Dendritic cell treated with granulocyte-macrophage colony-stimulating factor and Interleukin-4, amounts not matched to agents 40 ng/mL and 50 ng/mL, for 4 days (primary cell): ENCODE measurements around the gene CDHR5.

ENCODE experiments used
- H3K27ac Mint-ChIP-seq: one replicate; pipeline ENCODE4 v1.8.0; 2022; ENCODE audit warnings: mild to moderate bottlenecking, mixed read lengths
- H3K27me3 Mint-ChIP-seq: one replicate; pipeline ENCODE4 v1.8.0; 2022; ENCODE audit warnings: mild to moderate bottlenecking, mixed read lengths
- H3K36me3 Mint-ChIP-seq: one replicate; pipeline ENCODE4 v1.8.0; 2022; ENCODE audit warnings: low read depth, mixed read lengths
- H3K4me1 Mint-ChIP-seq: one replicate; pipeline ENCODE4 v1.8.0; 2022; ENCODE audit warnings: low read depth, mixed read lengths
- H3K4me3 Mint-ChIP-seq: one replicate; pipeline ENCODE4 v1.8.0; 2022; ENCODE audit warnings: mild to moderate bottlenecking, moderate library complexity, mixed read lengths
- H3K9me3 Mint-ChIP-seq: one replicate; pipeline ENCODE4 v1.8.0; 2022; ENCODE audit warnings: mixed read lengths
- intact Hi-C: fragments of 100-400 bp; cut with micrococcal nuclease; formaldehyde crosslinking; loops from one replicate; pipeline ENCODE4 v1.15.0; 2022

CDHR5 gene

DNA sequence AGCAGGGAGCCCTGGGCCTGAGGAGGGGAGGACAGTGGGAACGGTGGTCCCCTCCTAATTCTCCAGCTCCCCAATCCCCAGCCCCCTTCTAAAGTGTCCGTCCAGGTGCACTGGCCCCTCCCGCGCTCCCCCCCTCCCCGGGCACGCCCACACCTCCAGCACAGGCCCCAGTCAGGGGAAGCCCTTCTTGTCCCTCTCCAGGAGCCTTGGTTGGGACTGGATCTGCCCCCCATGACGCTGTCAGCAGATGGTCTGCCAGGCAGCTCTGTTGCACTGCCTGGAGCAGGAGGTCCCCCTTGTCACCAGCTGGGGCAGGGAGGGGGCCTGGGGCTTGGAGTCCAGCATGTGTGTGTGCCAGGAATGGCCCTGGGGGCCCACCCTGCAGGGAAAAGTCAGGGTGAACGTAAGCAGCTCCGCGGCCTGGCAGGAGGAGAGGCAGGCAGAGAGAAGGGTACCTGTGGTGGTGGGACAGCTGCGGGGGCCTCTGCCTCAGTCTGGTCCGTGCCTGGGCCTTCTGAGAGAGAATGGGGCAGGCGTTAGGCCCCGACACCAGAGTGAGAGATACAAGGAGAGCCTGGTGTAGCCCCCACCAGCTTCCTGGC, 10.6 kb downstream of the CDHR5 start:
- intact Hi-C loops, result no loop called here
- no peaks in the 10 kb centered on the region for H3K9me3 Mint-ChIP-seq
- H3K27me3 Mint-ChIP-seq, result no peaks in the 10 kb centered on the region
- H3K4me3 Mint-ChIP-seq, result peak overlapping the region; percentile 86
- H3K36me3 Mint-ChIP-seq, result peaks cover 81% of the 10 kb centered on the region
- peak overlapping the region; percentile 95 for H3K27ac Mint-ChIP-seq
- H3K4me1 Mint-ChIP-seq, result peaks cover 53% of the 10 kb centered on the region

DNA sequence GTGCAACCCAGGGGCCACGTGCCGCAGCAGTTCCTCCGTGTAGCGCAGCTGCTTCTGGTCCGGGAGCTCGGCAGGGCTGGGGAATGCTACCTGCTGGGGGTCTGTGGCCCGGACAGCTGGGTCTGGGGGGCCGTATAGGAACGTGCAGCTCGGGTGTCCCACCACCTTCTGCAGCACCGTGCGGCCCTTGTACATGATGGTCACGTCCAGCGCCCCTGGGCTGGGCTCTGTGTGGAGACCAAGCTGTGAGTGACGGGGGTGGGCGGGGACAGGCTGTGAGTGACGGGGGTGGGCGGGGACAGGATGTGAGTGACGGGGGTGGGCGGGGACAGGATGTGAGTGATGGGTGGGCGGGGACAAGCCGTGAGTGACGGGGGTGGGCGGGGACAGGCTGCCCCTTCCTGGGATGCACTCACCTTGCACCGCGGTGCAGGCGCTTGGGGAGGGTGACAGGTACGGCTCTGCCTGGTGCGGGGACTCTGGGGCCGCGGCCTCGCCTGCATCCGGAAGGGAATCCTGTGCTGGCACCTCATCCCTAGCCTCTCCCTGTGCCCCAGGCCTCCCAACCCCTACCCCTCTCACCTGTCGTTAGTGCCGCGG, 11.3 kb downstream of the CDHR5 start:
- Mint-ChIP-seq H3K9me3 (no peaks in the 10 kb centered on the region), H3K4me3 (peak overlapping the region; percentile 2), H3K36me3 (peaks cover 81% of the 10 kb centered on the region), H3K4me1 (peaks cover 50% of the 10 kb centered on the region), H3K27ac (peak overlapping the region; percentile 95), H3K27me3 (no peaks in the 10 kb centered on the region)
- intact Hi-C loops, result no loop called here

DNA sequence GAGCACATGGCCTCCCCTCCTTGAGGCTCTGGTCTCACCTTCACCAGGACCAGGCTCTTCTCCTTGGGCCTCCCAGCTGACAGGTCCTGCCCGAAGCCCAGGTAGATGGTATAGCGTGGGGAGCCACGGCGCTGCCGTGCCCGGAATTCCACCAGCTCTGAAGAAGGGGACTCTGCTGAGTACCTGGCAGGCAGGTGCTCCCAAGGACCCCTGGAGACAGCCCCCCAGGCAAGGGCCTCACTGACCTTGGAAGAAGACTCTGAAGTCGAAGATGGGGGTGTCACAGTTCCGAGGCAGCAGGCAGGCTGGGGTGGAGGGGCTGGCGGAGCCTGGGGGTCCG, 11.8 kb downstream of the CDHR5 start:
- H3K36me3 Mint-ChIP-seq, result peaks cover 81% of the 10 kb centered on the region
- H3K9me3 Mint-ChIP-seq, result no peaks in the 10 kb centered on the region
- intact Hi-C loops, result no loop called here
- no peak overlapping the region for H3K4me3 Mint-ChIP-seq
- no peaks in the 10 kb centered on the region for H3K27me3 Mint-ChIP-seq
- H3K4me1 Mint-ChIP-seq, result peaks cover 45% of the 10 kb centered on the region
- H3K27ac Mint-ChIP-seq, result peak overlapping the region; percentile 95

DNA sequence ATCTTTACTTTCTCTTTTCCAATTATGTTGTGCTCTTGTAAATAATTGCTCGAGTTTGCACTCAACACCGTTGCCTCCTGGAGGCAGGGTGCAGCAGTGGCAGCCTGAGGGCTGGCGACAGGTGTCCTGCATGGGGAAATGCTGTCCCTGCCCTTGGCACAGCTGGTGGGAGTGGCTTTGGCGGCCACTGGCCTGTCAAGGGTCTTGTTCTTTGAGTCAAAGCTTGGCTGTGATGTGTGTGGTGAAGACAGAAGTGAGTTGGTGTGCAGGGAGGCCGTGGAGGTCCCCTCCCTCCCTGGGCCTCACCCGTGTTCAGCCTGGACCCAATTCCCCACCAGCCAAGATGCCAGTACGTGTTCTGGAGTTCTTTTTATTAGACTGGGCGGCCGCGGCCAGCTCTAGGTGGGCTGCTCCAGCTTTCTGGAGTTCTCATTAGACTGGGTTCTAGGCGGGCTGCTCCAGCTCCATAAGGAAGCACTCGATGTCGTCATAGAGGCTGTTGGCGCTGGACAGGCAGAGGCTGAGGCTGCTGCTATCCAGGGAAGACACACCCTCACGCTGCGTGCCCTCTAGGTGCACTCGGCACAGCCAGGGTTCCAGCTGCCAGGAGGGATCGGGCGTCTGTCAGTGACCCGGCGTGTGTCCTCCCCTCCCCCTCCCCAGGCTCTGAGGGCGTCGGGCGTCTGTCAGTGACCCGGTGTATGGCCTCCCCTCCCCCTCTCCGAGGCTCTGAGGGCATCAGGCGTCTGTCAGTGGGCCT, 12.4 kb downstream of the CDHR5 start:
- Mint-ChIP-seq H3K36me3 (peaks cover 83% of the 10 kb centered on the region), H3K4me1 (peaks cover 44% of the 10 kb centered on the region), H3K9me3 (no peaks in the 10 kb centered on the region), H3K4me3 (no peak overlapping the region), H3K27ac (peak overlapping the region; percentile 20), H3K27me3 (no peaks in the 10 kb centered on the region)
- intact Hi-C loops, result no loop called here

DNA sequence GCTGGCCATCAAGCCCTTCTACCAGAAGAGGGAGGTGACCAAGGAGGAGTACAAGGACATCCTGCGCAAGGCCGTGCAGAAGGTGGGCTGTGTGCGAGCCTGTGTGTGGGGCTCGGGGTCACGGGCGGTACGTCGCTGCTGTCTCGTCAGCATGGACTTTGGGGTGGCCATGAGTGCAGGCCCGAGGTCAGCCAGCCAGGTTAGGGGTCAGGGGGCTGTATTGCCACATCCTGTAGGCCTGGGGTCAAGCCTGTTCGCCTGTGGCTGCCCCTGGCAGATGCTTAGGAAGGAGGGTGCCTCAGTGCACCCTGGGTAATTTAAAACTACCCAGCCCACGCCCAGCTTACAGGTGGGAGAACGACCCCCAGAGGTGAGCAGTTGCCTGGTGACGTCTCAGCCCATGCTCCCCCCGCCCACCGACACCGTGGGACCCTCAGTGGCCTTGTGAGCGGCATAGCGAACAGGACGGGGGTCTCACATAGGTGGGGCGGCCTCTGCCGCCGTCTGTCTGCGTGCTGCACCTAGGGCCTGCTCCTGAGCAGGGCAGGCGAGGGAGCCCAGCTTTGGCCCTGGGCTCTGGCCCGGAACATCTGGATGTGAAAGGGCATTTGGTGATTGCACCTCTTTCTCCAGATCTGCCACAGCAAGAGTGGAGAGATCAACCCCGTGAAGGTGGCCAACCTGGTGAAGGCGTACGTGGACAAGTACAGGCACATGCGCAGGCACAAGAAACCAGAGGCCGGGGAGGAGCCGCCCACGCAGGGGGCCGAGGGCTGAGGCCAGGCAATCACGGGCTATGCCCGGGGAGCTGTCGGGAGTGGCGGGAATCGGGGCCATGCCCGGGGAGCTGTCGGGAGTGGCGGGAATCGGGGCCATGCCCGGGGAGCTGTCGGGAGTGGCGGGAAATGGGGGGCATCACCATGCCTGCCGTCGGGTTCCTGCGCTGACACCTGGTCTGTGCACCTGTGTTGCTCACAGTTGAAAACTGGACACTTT, 13.5 kb downstream of the CDHR5 start:
- peak overlapping the region; percentile 39 for H3K27ac Mint-ChIP-seq
- intact Hi-C loops, result no loop called here
- H3K36me3 Mint-ChIP-seq, result peaks cover 94% of the 10 kb centered on the region
- H3K4me1 Mint-ChIP-seq, result peaks cover 33% of the 10 kb centered on the region
- no peaks in the 10 kb centered on the region for H3K9me3 Mint-ChIP-seq
- no peaks in the 10 kb centered on the region for H3K27me3 Mint-ChIP-seq
- no peak overlapping the region for H3K4me3 Mint-ChIP-seq

DNA sequence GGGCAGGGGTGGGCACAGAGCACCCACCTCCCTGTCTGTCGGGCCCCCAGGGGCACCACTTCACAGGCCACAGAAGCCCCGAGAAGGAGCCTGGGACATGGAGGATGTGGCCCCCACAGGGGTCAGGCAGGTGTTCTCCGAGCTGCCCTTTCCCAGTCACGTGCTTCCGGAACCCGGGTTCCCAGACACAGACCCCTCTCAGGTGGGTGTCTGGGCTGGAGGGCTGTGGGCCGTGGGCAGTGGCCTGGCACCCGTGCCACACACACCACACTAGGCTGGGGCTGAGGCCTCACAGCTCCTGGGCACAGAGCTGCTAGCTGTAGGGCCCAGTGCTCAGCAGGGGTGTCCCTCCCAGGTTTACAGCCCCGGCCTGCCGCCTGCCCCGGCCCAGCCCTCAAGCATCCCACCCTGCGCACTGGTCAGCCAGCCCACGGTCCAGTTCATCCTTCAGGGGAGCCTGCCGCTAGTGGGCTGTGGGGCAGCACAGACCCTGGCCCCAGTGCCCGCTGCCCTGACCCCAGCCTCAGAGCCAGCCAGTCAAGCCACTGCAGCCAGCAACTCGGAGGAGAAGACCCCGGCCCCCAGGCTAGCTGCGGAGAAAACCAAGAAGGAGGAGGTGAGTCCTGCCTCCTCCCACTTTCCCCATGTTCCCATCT, 14.5 kb downstream of the CDHR5 start:
- H3K4me1 Mint-ChIP-seq, result peaks cover 31% of the 10 kb centered on the region
- no peaks in the 10 kb centered on the region for H3K9me3 Mint-ChIP-seq
- peaks cover 100% of the 10 kb centered on the region for H3K36me3 Mint-ChIP-seq
- H3K27me3 Mint-ChIP-seq, result no peaks in the 10 kb centered on the region
- H3K27ac Mint-ChIP-seq, result peak overlapping the region; percentile 39
- H3K4me3 Mint-ChIP-seq, result no peak overlapping the region
- intact Hi-C loops, result no loop called here

DNA sequence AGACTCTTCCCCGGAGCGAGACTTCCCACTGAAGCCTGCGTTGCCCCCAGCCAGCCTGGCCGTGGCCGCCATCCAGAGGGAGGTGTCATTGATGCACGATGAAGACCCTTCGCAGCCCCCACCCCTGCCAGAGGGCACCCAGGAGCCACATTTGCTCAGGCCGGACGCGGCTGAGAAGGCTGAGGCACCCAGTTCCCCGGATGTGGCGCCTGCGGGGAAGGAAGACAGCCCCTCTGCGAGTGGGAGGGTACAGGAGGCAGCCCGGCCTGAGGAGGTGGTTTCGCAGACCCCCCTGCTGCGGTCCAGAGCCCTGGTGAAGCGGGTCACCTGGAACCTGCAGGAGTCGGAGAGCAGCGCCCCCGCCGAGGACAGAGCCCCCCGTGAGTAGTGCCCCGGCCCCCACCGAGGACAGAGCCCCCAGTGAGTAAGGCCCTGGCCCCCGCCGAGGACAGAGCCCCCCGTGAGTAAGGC, 15.4 kb downstream of the CDHR5 start:
- Mint-ChIP-seq H3K4me3 (no peak overlapping the region), H3K36me3 (peaks cover 100% of the 10 kb centered on the region), H3K27me3 (no peaks in the 10 kb centered on the region), H3K9me3 (no peaks in the 10 kb centered on the region), H3K4me1 (peaks cover 25% of the 10 kb centered on the region), H3K27ac (no peak overlapping the region)
- intact Hi-C loops, result no loop called here

DNA sequence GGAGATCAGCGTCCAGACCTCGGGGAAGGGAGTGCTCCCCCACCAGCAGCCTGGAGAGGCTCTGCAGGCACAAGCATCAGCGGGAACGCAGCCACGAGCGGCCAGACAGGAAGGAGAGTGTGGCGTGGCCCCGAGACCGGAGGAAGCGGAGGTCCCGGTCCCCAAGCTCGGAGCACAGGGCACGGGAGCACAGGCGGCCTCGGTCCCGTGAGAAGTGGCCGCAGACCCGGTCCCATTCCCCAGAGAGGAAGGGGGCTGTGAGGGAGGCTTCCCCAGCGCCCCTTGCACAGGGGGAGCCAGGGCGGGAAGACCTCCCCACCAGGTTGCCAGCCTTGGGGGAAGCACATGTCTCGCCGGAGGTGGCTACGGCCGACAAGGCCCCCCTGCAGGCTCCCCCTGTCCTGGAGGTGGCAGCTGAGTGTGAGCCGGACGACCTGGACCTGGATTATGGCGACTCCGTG, 15.9 kb downstream of the CDHR5 start:
- H3K4me3 Mint-ChIP-seq, result no peak overlapping the region
- H3K9me3 Mint-ChIP-seq, result no peaks in the 10 kb centered on the region
- H3K27me3 Mint-ChIP-seq, result no peaks in the 10 kb centered on the region
- peaks cover 100% of the 10 kb centered on the region for H3K36me3 Mint-ChIP-seq
- intact Hi-C loops, result no loop called here
- peaks cover 19% of the 10 kb centered on the region for H3K4me1 Mint-ChIP-seq
- peak overlapping the region; percentile 6 for H3K27ac Mint-ChIP-seq

DNA sequence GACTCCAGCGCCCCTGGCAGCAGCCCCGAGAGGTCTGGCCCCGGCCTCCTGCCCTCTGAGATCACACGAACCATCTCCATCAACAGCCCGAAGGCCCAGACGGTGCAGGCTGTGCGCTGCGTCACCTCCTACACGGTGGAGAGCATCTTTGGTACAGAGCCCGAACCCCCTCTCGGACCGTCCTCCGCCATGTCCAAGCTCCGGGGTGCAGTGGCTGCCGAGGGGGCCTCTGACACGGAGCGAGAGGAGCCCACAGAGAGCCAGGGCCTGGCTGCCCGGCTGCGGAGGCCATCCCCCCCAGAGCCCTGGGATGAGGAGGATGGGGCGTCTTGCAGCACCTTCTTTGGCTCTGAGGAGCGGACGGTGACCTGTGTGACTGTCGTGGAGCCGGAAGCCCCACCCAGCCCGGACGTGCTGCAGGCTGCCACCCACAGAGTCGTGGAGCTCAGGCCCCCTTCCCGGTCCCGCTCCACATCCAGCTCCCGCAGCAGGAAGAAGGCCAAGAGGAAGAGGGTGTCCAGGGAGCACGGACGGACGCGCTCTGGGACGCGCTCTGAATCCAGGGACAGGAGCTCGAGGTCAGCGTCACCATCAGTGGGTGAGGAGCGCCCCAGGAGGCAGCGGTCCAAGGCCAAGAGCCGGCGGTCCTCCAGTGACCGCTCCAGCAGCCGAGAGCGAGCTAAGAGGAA, 16.6 kb downstream of the CDHR5 start:
- peak overlapping the region; percentile 6 for H3K27ac Mint-ChIP-seq
- no peak overlapping the region for H3K4me3 Mint-ChIP-seq
- H3K4me1 Mint-ChIP-seq, result peaks cover 12% of the 10 kb centered on the region
- no peaks in the 10 kb centered on the region for H3K9me3 Mint-ChIP-seq
- no peaks in the 10 kb centered on the region for H3K27me3 Mint-ChIP-seq
- peaks cover 100% of the 10 kb centered on the region for H3K36me3 Mint-ChIP-seq
- intact Hi-C loops, result no loop called here

DNA sequence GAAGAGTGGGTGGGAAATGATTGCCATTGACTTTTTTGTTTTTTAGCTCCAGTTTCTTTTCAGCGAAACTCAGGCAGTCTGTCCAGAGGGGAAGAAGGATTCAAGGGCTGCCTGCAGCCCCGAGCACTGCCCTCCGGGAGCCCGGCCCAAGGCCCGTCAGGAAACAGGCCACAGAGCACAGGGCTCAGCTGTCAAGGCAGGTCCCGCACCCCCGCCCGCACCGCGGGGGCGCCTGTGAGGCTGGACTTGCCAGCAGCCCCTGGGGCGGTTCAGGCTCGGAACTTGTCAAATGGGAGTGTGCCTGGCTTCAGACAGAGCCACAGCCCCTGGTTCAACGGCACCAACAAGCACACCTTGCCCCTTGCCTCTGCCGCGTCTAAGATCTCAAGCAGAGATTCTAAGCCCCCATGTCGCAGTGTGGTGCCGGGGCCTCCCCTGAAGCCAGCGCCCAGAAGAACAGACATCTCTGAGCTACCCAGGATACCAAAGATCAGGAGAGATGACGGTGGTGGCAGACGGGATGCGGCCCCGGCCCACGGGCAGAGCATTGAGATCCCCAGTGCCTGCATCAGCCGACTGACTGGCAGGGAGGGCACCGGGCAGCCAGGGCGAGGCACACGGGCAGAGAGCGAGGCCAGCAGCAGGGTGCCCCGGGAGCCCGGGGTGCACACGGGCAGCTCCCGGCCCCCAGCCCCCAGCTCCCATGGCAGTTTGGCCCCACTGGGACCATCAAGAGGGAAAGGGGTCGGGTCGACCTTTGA, 17.6 kb downstream of the CDHR5 start:
- H3K36me3 Mint-ChIP-seq, result peaks cover 100% of the 10 kb centered on the region
- no peak overlapping the region for H3K4me3 Mint-ChIP-seq
- H3K27ac Mint-ChIP-seq, result no peak overlapping the region
- intact Hi-C loops, result no loop called here
- no peaks in the 10 kb centered on the region for H3K27me3 Mint-ChIP-seq
- no peaks in the 10 kb centered on the region for H3K9me3 Mint-ChIP-seq
- peaks cover 3% of the 10 kb centered on the region for H3K4me1 Mint-ChIP-seq

DNA sequence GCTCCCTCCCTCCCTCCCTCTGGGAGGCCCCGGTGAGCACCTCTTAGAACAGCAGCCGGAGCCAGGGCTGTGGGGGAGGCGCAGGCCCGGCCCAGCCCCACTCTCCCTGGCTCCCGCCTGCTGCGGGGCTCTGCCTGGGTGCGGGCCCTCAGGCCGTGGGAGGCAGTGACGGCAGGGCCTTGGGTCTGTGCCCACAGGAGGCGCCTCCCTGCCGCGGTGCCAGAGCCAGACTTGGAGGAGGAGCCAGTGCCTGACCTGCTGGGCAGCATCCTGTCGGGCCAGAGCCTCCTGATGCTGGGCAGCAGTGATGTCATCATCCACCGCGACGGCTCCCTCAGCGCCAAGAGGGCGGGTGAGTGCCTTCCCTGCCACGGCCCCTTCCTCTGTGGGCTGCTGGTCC, 18.5 kb downstream of the CDHR5 start:
- no peaks in the 10 kb centered on the region for H3K4me1 Mint-ChIP-seq
- no peak overlapping the region for H3K4me3 Mint-ChIP-seq
- no peak overlapping the region for H3K27ac Mint-ChIP-seq
- H3K36me3 Mint-ChIP-seq, result peaks cover 100% of the 10 kb centered on the region
- no peaks in the 10 kb centered on the region for H3K9me3 Mint-ChIP-seq
- intact Hi-C loops, result no loop called here
- no peaks in the 10 kb centered on the region for H3K27me3 Mint-ChIP-seq

DNA sequence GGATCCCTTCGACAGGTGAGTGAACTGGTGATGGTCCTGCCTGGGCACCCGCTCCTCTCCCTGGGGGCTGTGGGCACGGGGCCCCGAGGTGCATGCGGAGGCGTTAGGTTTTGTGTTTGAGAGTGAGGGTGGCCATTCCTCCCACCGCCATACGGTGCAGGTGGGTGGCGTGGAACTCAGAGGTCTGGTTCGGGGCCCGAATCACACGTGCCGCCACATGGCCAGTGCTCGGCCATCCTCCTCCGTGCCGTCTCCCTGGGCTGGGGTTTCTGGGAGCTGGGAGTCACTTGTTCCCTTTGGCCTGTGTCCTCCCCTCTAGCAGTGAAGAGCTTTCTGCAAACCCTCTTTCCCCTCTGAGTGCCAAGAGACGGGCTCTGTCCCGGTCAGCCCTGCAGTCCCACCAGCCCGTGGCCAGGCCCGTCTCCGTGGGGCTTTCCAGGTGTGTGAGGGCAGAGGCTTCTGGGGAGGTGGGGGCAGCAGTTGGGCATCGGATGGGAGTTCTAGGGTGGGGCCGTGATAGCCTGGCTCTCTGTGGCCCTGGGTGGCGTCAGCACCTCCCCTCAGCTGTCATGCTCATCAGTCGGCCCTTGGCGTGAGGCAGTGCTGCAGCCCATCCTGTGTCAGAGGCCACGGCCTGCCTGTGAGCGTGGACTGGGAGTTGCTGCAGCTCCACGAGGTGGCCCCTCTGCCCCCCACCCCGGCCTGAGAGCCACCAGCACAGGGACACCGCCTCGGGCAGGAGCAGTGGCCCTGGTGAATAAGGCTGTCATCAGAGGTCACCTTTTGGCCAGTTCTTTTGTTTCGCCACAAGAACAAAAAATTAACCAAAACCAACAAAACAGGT, 19.2 kb downstream of the CDHR5 start:
- no peaks in the 10 kb centered on the region for H3K27me3 Mint-ChIP-seq
- no peak overlapping the region for H3K27ac Mint-ChIP-seq
- no peak overlapping the region for H3K4me3 Mint-ChIP-seq
- no peaks in the 10 kb centered on the region for H3K9me3 Mint-ChIP-seq
- H3K36me3 Mint-ChIP-seq, result peaks cover 100% of the 10 kb centered on the region
- no peaks in the 10 kb centered on the region for H3K4me1 Mint-ChIP-seq
- intact Hi-C loops, result no loop called here
